ENCODE measurements around the gene ITGAD. TPM values are rescaled to one million over a fixed set of nuclear protein-coding genes. Genes with fewer than 3 reads are reported as not detected.

ITGAD gene
- total RNA-seq, 1 experiment from 2014 or later = not detected

- Mint-ChIP-seq H3K9me3 (peaks cover 0 to 2% of the 10 kb centered on the region in 2 experiments; a peak in 1 of 5 replicates), H3K36me3 (ENCODE audit: insufficient read depth in 1 of 3, low read depth in 3 of 3) (no peaks in the 10 kb centered on the region), H3K4me3 (no peak overlapping the region), H3K4me1 (no peaks in the 10 kb centered on the region), H3K27ac (no peak overlapping the region), H3K27me3 (ENCODE audit: low read depth) (peaks cover 26% of the 10 kb centered on the region)
- Histone ChIP-seq H3K27me3 (ENCODE audit: insufficient read depth, low read length) (no peaks in the 10 kb centered on the region), H4K20me1 (ENCODE audit: control insufficient read depth, insufficient read depth, insufficient read length) (no peaks in the 10 kb centered on the region), H2BK12ac (ENCODE audit: insufficient read length, low read depth, low read length) (no peak overlapping the region), H2BK15ac (ENCODE audit: low read depth, low read length) (no peak overlapping the region), H4K8ac (replicated peaks; ENCODE audit: insufficient read length, low read depth, low read length) (no peak overlapping the region), H2AFZ (ENCODE audit: low read length) (no peak overlapping the region), H3K79me1 (ENCODE audit: insufficient read depth, low read depth, low read length, poor library complexity, severe bottlenecking) (no peaks in the 10 kb centered on the region), H2BK20ac (ENCODE audit: low read depth, low read length, poor library complexity, severe bottlenecking) (no peak overlapping the region), H2BK5ac (ENCODE audit: insufficient read length, low read length) (no peak overlapping the region), H3K23ac (ENCODE audit: insufficient read length, low read depth, low read length) (no peak overlapping the region), H2BK120ac (ENCODE audit: low read depth, low read length, poor library complexity, severe bottlenecking) (no peak overlapping the region), H3K27ac (ENCODE audit: insufficient read length, low read depth, low read length) (no peak overlapping the region), H3K56ac (ENCODE audit: insufficient read length, low read depth, low read length) (no peak overlapping the region), H3K4me1 (ENCODE audit: insufficient read depth, low read length) (no peaks in the 10 kb centered on the region), H3K9me3 (ENCODE audit: control insufficient read depth, low read depth, low read length) (no peaks in the 10 kb centered on the region), H3K9ac (ENCODE audit: extremely low read depth, insufficient read length, low read length) (no peak overlapping the region), H3K79me2 (ENCODE audit: insufficient read depth, low read length) (no peaks in the 10 kb centered on the region), H4K91ac (ENCODE audit: insufficient read length, low read depth, low read length) (no peak overlapping the region), H3K4me2 (ENCODE audit: insufficient read depth, insufficient read length, low read length) (no peak overlapping the region), H3K4ac (ENCODE audit: low read depth, low read length) (no peak overlapping the region), H3K18ac (ENCODE audit: insufficient read length, low read depth, low read length) (no peak overlapping the region), H3K14ac (ENCODE audit: insufficient read depth, low read length) (no peak overlapping the region), H3K23me2 (ENCODE audit: insufficient read length, low read depth, low read length, poor library complexity, severe bottlenecking) (no peaks in the 10 kb centered on the region), H2AK5ac (ENCODE audit: insufficient read length, low read length) (no peak overlapping the region), H4K5ac (ENCODE audit: insufficient read length, low read depth, low read length) (no peak overlapping the region), H3T11ph (ENCODE audit: low read length) (no peak overlapping the region)
- TF ChIP-seq CTCF (conservative IDR thresholded peaks at IDR 0.05) = no peak
- DNase-seq = no peak
- no CpG with 5 or more reads among the region's 3 CpGs for WGBS (ENCODE audit: extremely low coverage, insufficient read length, low lambda C conversion rate)
These were observed 16.3 kb downstream of the ITGAD start for GRCh38 chr16:31409433-31409832.

Measured in H9 (cell line).